PC-9 (cell line): ENCODE results near the gene OTUD1. TPM values are rescaled to one million over a fixed set of nuclear protein-coding genes. Genes with fewer than 3 reads are reported as not detected.

Experiments used
- BruUV-seq: library from RNA; stranded (reverse); fragments of 400-500 nt; replicated peaks from 2 replicates; lab custom pipeline; 2021; lab: Mats Ljungman, UMichigan
- CTCF ChIA-PET: fragments of 300-600 bp; sonication (Branson Sonifier 250); formaldehyde crosslinking; loops from one replicate; lab custom pipeline; 2022; ENCODE audit warnings: antibody characterized with exemption; lab: Charles Lee
- POLR2A ChIA-PET: fragments of 300-600 bp; sonication (Branson Sonifier 250); formaldehyde crosslinking; loops from one replicate; lab custom pipeline; 2022; ENCODE audit warnings: antibody characterized with exemption; ENCODE audit not compliant: unreplicated experiment; lab: Charles Lee
- DNase-seq, 2 experiments: peaks; one replicate each; pipeline versions ENCODE4 v3.0.0 to v3.0.0-alpha.2; 2015 to 2022; ENCODE audit warnings: mixed read lengths in 1 of 2
- H2AFZ ChIP-seq: fragments of 200-600 bp; sonication (generic); 2 replicates; pipeline ENCODE4 v1.8.1; 2017; ENCODE audit warnings: antibody characterized with exemption
- H3F3A ChIP-seq: fragments of 200-600 bp; sonication (generic); 2 replicates; pipeline ENCODE4 v1.8.1; 2017; ENCODE audit warnings: antibody characterized with exemption, mild to moderate bottlenecking, low read depth; ENCODE audit not compliant: insufficient read depth
- H3K27ac ChIP-seq: fragments of 200-600 bp; sonication (generic); 2 replicates; pipeline ENCODE4 v1.6.1; 2016; ENCODE audit warnings: mixed run types
- H3K27me3 ChIP-seq: fragments of 200-600 bp; sonication (generic); 2 replicates; pipeline ENCODE4 v1.6.1; 2016; ENCODE audit warnings: low read depth, mixed run types; ENCODE audit not compliant: insufficient read depth
- H3K36me3 ChIP-seq: fragments of 200-600 bp; sonication (generic); 2 replicates; pipeline ENCODE4 v1.6.1; 2016; ENCODE audit warnings: low read depth, mixed run types
- H3K4me1 ChIP-seq: fragments of 200-600 bp; sonication (generic); replicated peaks from 2 replicates; pipeline ENCODE4 v1.6.1; 2016; ENCODE audit warnings: mixed run types; ENCODE audit not compliant: insufficient read depth
- H3K4me2 ChIP-seq: fragments of 200-600 bp; sonication (generic); 2 replicates; pipeline ENCODE4 v1.6.1; 2017; ENCODE audit warnings: mixed run types
- H3K4me3 ChIP-seq: fragments of 200-600 bp; sonication (generic); 2 replicates; pipeline ENCODE4 v1.6.1; 2016; ENCODE audit warnings: mixed run types
- H3K79me2 ChIP-seq: fragments of 200-600 bp; sonication (generic); 2 replicates; pipeline ENCODE4 v1.6.1; 2017; ENCODE audit warnings: low read depth, mixed run types
- H3K9me2 ChIP-seq: fragments of 200-600 bp; sonication (generic); 2 replicates; pipeline ENCODE4 v1.8.1; 2017; ENCODE audit warnings: mild to moderate bottlenecking; ENCODE audit not compliant: insufficient read depth
- H3K9me3 ChIP-seq: fragments of 200-600 bp; sonication (generic); 2 replicates; pipeline ENCODE4 v1.8.1; 2016; ENCODE audit warnings: low read depth; ENCODE audit not compliant: insufficient read depth
- H4K20me1 ChIP-seq: fragments of 200-600 bp; sonication (generic); 2 replicates; pipeline ENCODE4 v1.8.1; 2017; ENCODE audit not compliant: insufficient read depth
- EZH2 ChIP-seq: fragments of 200-600 bp; sonication (generic); IDR thresholded peaks from 2 replicates; pipeline ENCODE4 v1.8.0; 2017; ENCODE audit warnings: antibody characterized with exemption, low read depth
- intact Hi-C: fragments of 100-400 bp; cut with micrococcal nuclease; formaldehyde crosslinking; loops from one replicate; pipeline ENCODE4 v1.10.0; 2022; ENCODE audit not compliant: unreplicated experiment
- total RNA-seq: library from RNA; stranded (reverse); gene quantifications from 2 replicates; pipeline ENCODE4 v1.2.3, GENCODE V29; 2021
- TF ChIP-seq, protein P1 (sequence below): fragments of 200-600 bp; sonication (generic); conservative IDR thresholded peaks from 2 replicates; pipeline ENCODE4 v1.6.1; 2017; ENCODE audit warnings: mixed run types, antibody characterized with exemption, mild to moderate bottlenecking, moderate library complexity

OTUD1 gene
- total RNA-seq, 1 experiment from 2014 or later, result 16.9 TPM

- Histone ChIP-seq H3K79me2 (no peaks in the 10 kb centered on the region), H3K4me1 (no peaks in the 10 kb centered on the region), H3K9me3 (no peaks in the 10 kb centered on the region), H3K36me3 (no peaks in the 10 kb centered on the region), H2AFZ (no peak overlapping the region), H3K27me3 (no peaks in the 10 kb centered on the region), H3F3A (no peaks in the 10 kb centered on the region), H3K4me3 (no peak overlapping the region), H3K9me2 (no peaks in the 10 kb centered on the region), H3K4me2 (no peak overlapping the region), H4K20me1 (no peaks in the 10 kb centered on the region), H3K27ac (no peak overlapping the region)
- ChIA-PET CTCF (no interaction called here), POLR2A (interaction anchor here (0.6 kb wide), 1 partner anchor 847 kb away, joined by 5 read pairs; no protein-coding TSS in a partner anchor)
- BruUV-seq, result no TSS peak
- DNase-seq, result no peak
- no peak for TF ChIP-seq EZH2
- TF ChIP-seq, protein P1, sequence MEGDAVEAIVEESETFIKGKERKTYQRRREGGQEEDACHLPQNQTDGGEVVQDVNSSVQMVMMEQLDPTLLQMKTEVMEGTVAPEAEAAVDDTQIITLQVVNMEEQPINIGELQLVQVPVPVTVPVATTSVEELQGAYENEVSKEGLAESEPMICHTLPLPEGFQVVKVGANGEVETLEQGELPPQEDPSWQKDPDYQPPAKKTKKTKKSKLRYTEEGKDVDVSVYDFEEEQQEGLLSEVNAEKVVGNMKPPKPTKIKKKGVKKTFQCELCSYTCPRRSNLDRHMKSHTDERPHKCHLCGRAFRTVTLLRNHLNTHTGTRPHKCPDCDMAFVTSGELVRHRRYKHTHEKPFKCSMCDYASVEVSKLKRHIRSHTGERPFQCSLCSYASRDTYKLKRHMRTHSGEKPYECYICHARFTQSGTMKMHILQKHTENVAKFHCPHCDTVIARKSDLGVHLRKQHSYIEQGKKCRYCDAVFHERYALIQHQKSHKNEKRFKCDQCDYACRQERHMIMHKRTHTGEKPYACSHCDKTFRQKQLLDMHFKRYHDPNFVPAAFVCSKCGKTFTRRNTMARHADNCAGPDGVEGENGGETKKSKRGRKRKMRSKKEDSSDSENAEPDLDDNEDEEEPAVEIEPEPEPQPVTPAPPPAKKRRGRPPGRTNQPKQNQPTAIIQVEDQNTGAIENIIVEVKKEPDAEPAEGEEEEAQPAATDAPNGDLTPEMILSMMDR, result no peak
- intact Hi-C loops, result no loop called here
Observed at GRCh38 chr10:23391821-23392220, 47.1 kb upstream of the OTUD1 start.

DNA sequence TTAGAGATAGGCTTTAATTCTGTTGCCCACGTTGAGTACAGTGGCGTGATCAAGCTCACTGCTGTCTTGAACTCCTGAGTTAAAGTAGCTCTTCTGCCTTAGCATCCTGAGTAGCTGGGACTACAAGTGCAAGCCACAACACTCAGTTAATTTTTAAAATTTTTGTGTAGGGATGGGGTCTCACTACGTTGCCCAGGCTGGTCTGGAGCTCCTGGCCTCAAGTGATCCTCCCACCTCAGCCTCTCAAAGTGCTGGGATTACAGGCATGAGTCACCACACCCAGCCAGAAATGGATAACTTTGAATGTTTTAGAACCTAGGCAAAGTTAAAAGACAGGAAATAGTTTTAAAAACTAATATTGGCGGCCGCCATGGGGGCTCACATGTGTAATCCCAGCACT, 43.9 kb upstream of the OTUD1 start:
- Histone ChIP-seq H2AFZ (no peak overlapping the region), H3K9me2 (no peaks in the 10 kb centered on the region), H4K20me1 (no peaks in the 10 kb centered on the region), H3K9me3 (no peaks in the 10 kb centered on the region), H3K4me3 (no peak overlapping the region), H3K4me2 (no peak overlapping the region), H3K79me2 (no peaks in the 10 kb centered on the region), H3K4me1 (no peaks in the 10 kb centered on the region), H3F3A (no peaks in the 10 kb centered on the region), H3K27me3 (no peaks in the 10 kb centered on the region), H3K27ac (no peak overlapping the region), H3K36me3 (no peaks in the 10 kb centered on the region)
- POLR2A ChIA-PET, result no interaction called here
- CTCF ChIA-PET, result no interaction called here
- intact Hi-C loops, result no loop called here
- no TSS peak for BruUV-seq
- no peak for TF ChIP-seq EZH2
- TF ChIP-seq, protein P1, result no peak
- no peak for DNase-seq

GRCh38 chr10:23396695-23397094, 42.2 kb upstream of the OTUD1 start:
- no peaks in the 10 kb centered on the region for H3K9me2 ChIP-seq
- POLR2A ChIA-PET, result no interaction called here
- no peaks in the 10 kb centered on the region for H3K4me1 ChIP-seq
- TF ChIP-seq, protein P1, result no peak
- no peak for TF ChIP-seq EZH2
- BruUV-seq, result no TSS peak
- H3K4me2 ChIP-seq, result no peak overlapping the region
- no peaks in the 10 kb centered on the region for H3K9me3 ChIP-seq
- H3K79me2 ChIP-seq, result no peaks in the 10 kb centered on the region
- H3F3A ChIP-seq, result no peaks in the 10 kb centered on the region
- no peak overlapping the region for H2AFZ ChIP-seq
- no peak for DNase-seq
- no peak overlapping the region for H3K27ac ChIP-seq
- no peaks in the 10 kb centered on the region for H4K20me1 ChIP-seq
- CTCF ChIA-PET, result no interaction called here
- H3K27me3 ChIP-seq, result no peaks in the 10 kb centered on the region
- intact Hi-C loops, result no loop called here
- no peaks in the 10 kb centered on the region for H3K36me3 ChIP-seq
- H3K4me3 ChIP-seq, result no peak overlapping the region
